GM12892 (cell line): ENCODE measurements around the gene ANKRD44.

Experiments used
- DNase-seq: peaks from one replicate; pipeline ENCODE4 v3.0.0; 2011; ENCODE audit not compliant: insufficient read length
- FAIRE-seq: peaks from 2 replicates; lab custom pipeline; 2011; peaks lifted over from hg19 to GRCh38; lab: Jason Lieb, UNC
- POLR2A ChIP-seq: IDR thresholded peaks from 2 replicates; pipeline ENCODE4 v1.6.1; 2011; ENCODE audit warnings: low read depth, low read length, control low read depth
- POLR2AphosphoS5 ChIP-seq: IDR thresholded peaks from 2 replicates; pipeline ENCODE4 v1.6.1; 2011; ENCODE audit warnings: low read depth, low read length, control low read depth
- TAF1 ChIP-seq: IDR thresholded peaks from 2 replicates; pipeline ENCODE4 v1.6.1; 2011; ENCODE audit warnings: low read depth, mild to moderate bottlenecking, control low read depth, low read length, borderline replicate concordance

ANKRD44 gene

GRCh38 chr2:197229509-197230443 lies 80.8 kb downstream of the ANKRD44 start:
- DNase-seq (no peak), FAIRE-seq (no peak)
- TF ChIP-seq TAF1, result no peak
- TF ChIP-seq POLR2AphosphoS5, result no peak
- TF ChIP-seq POLR2A, result no peak

- FAIRE-seq, result no peak
These were observed 87.1 kb downstream of the ANKRD44 start for GRCh38 chr2:197223451-197223850.

GRCh38 chr2:197219636-197220035 lies 90.9 kb downstream of the ANKRD44 start:
- no peak for DNase-seq
- TF ChIP-seq POLR2A (no peak), TAF1 (no peak), POLR2AphosphoS5 (no peak)

More at GRCh38 chr2:197223451-197223850, 87.1 kb downstream of the ANKRD44 start:
- TF ChIP-seq POLR2A (no peak), TAF1 (no peak), POLR2AphosphoS5 (no peak)
- DNase-seq, result no peak

GRCh38 chr2:197217541-197217940 lies 93.0 kb downstream of the ANKRD44 start:
- no peak for FAIRE-seq
- TF ChIP-seq POLR2AphosphoS5, result no peak
- TF ChIP-seq TAF1, result no peak
- no peak for TF ChIP-seq POLR2A
- no peak for DNase-seq

More at GRCh38 chr2:197219636-197220035, 90.9 kb downstream of the ANKRD44 start:
- no peak for FAIRE-seq

DNA sequence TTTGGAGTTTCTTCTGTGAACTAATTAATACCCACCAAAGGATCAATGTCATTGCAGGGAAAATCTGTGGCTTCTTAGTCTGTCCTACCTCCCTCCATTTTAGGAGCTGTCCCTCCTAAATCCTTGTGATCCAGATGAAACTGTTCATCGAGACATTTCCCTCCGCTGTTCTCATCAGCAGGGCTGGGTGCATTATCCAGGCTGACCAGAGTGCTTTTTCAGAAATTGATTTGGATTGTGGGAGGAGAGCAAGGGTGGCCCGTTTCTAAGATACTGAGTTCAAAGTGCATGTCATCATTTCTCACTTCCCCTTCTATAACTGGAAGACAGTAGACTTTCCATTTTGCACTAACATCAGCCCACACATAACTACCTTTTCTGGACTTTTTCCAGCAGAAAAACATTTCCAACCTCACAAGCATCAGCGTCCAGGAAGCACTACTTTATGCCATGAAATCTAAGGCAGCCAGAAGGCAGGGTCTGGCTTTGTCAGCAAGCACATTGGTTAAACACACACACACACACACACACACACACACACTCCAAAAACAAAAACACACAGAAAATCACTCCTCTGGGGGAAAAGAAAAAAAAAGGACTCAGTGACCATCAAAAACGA lies 94.1 kb downstream of the ANKRD44 start:
- DNase-seq (no peak), FAIRE-seq (peak; percentile 94)
- TF ChIP-seq TAF1 (no peak), POLR2A (no peak), POLR2AphosphoS5 (no peak)

- TF ChIP-seq TAF1 (no peak), POLR2A (no peak), POLR2AphosphoS5 (no peak)
- FAIRE-seq (no peak), DNase-seq (no peak)
These were observed 94.7 kb downstream of the ANKRD44 start for GRCh38 chr2:197215748-197216360.

DNA sequence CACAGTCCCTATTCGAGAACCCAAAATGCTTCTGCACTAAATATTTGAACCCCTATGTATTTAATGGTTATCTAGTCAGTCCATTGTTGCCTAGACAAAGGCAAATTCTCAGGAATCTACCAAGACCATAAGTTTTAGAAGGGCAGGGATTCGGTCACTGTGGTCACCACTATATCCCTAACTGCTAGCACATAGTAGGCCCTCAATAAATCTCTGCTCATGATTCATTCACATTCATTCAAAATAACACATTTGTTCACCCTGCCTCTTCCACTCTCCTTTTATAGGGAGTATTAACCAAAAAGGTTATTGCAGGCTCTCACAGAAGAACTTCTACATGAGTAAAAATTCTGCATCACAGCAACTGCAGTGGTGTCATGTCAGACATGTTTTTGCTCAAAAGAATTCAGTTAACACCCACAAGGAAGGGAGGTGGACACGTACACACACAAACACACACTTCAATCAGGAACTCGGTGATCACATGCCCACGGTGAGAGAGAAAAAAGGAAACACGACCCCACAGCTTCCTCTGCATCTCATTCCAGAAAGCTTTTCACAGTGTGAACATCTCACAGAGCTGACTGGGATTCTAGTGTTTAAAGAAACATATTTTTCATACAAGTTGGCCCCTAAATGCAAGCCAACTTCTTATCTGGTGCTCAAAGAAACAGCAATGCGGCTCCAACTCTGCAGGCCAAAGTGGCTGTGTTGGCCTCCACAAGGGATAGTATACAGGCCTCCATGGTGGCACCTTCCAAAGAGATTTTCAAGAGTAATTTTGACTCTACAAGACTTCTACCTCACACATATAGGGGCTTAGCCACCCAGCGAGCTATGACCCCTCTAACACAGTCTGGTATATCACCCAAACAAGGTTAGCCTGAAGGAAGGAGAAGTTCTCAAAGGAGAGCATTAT lies 98.0 kb downstream of the ANKRD44 start:
- FAIRE-seq (peak; percentile 81), DNase-seq (no peak)

DNA sequence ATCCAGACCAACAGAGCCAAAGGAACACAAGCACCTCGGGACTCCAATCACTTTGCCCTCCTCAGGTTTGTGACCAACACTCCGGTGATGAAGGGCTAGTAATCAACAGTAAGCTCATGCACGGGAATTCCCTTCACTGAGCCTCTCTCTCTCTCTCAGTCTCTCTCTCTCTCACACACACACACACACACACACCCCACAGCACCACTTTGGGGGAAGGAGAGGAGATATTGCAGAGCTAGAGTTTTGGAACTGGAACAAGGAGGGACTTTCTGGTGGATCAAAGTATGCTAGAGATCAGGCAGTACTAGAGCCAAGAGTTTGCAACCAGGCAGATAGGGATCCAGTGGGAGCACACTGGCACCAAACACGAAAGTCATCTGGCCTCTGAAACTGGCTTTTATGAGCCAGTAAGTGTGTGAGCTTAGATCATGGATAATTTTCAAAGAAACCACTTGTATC lies 98.7 kb downstream of the ANKRD44 start:
- FAIRE-seq (peak; percentile 92), DNase-seq (no peak)
- TF ChIP-seq POLR2A (peak; percentile 52; the same call in 1 of the 2 replicates), POLR2AphosphoS5 (0 out of 2 replicates have a peak, but pooled peaks have one; percentile 36), TAF1 (0 out of 2 replicates have a peak, but pooled peaks have one; percentile 39)

More for the DNA sequence above, 98.0 kb downstream of the ANKRD44 start:
- TF ChIP-seq POLR2AphosphoS5, result no peak
- TF ChIP-seq POLR2A, result no peak
- TF ChIP-seq TAF1, result no peak

DNA sequence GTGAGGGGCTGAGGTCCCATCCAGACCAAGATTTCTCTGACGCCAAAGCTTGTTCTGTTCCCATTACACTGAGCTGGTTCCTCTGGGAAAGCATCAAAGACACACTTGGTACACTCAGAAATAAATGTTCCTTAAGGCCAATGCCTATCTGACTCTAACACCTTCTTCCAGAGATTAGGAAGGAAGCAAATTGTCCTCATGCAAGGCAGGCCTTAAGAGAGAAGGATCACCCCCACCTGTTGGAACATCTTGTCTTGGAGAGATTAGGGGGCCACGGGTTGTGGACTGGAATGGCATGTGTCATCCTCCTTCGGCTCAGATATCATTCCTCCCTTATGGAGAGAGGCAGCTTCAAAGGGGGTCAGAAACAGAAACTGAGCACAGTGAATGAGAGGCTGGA lies 100.2 kb downstream of the ANKRD44 start:
- FAIRE-seq (peak; percentile 88), DNase-seq (no peak)

GRCh38 chr2:197209742-197210408 lies 100.7 kb downstream of the ANKRD44 start:
- FAIRE-seq (no peak), DNase-seq (no peak)
- peak; percentile 32; the same call in 1 of the 2 replicates for TF ChIP-seq POLR2A
- TF ChIP-seq TAF1, result no peak

More for the DNA sequence above, 100.2 kb downstream of the ANKRD44 start:
- no peak for TF ChIP-seq POLR2A
